A549 treated with AZD9567 at 1 μM for 4 hours (cell line): Measurements from ENCODE around the gene DUOX1. TPM values are rescaled to one million over a fixed set of nuclear protein-coding genes. Genes with fewer than 3 reads are reported as not detected.

Source experiments
- total RNA-seq: library from RNA; stranded (reverse); fragments of 200-300 nt; extraction: Qiagen RNA extraction; gene quantifications from 5 replicates; pipeline ENCODE4 v1.2.3, GENCODE V29; 2022; ENCODE audit not compliant: insufficient read depth

Gene DUOX1
- not detected in 5 replicates for total RNA-seq

GRCh38 chr15:45129651-45130129, at the start of gene DUOX1, which contains the start of gene DUOXA1:
DUOX1 (plus strand) TSS chr15:45129994; CDS start chr15:45131967, 1,973 bp downstream.
DUOXA1 (minus strand) TSS chr15:45129879; CDS start chr15:45123014, 6,865 bp downstream.

DNA sequence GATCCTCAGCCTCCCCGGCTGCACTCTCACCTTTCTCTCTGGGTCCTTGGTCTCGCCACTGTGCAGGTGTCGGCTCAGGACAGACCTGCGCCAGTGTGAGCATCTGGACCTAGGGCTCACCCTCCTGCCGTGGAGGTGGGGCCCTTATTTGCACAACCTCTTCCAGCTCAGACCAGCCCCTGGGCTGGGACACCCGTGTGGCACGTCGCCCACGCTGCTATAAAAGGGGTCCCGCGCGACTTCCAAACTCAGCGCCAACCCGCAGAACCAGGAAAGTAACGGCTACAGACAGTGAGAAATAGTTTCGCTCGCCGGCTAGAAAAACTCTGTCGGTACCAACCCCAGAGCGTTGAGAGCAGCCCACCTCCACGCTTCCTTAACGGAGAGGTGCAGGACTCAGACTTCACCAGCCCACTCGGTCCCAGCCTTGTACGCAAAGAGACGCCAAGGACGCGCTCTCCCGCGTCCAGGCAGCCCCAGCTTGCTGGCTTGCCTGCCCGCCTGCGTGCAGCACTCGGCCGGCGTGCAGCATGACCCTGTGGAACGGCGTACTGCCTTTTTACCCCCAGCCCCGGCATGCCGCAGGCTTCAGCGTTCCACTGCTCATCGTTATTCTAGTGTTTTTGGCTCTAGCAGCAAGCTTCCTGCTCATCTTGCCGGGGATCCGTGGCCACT, 15.6 kb upstream of the DUOX1 start, which contains the start of the genes DUOX2 and DUOXA2:
Gene DUOX2, minus strand, starts transcription at position 97 of the 675 bp plus-strand sequence. CDS start 761 bp downstream, outside the sequence.
Gene DUOXA2, plus strand, starts transcription at position 251 of the 675 bp plus-strand sequence. Its CDS starts 280 bp downstream, at position 531.

DNA sequence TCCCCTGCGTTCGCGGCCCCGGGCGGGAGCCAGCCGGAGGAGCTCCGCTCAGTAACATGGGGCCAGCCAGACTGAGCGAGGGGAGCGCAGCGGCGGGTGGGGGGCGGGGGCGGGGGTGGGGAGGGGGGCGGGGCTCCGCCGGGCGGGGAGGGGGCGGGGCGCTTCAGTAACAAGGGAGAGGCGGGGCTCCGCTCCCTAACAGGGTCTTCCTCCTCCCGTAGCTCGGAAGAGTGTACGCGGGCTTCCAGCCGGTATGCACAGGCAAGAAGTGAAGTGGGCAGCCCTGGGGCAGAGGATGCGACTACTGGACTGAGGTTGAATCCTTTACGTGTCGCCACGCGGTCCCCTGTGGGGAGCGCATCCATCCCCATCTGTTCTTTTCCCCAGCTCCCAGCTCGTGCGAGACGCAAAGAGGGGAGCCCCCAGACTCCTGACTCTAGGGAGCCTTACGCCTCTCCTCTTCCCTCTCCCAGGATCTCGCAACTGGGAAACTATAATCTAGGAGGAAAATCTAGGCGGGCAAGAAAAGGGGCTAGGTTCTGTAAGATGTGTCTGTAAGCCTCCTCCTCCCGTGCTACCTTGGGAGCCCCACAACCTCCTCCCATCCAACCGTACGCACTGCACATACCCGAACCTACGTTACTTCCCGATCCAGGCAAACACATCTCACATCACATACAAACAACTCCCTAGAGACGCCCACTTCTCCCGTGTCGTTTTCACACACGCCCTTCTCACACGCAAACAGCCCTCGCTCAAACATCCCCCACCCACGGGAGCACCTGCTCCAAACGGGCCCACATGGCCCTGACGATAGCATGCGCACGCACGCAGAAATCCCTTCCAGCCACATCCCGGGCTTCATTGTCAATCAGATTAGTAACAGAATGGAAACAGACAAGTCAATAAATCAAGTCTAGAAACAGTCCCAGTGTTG, 58.4 kb downstream of the DUOX1 start, which contains the start of gene SHF:
Gene SHF, minus strand, starts transcription at position 73 of the 937 bp plus-strand sequence. Its CDS starts 15 bp downstream, at position 58.

Other genes with a start within 250 kb of the DUOX1 start
- gene TERB2, start 173.3 kb upstream of the DUOX1 start, total RNA-seq, result not detected in 5 replicates
- 31.3 to 40.7 TPM (median 33.9 TPM) in 5 replicates for gene SORD, start 106.8 kb upstream of the DUOX1 start, total RNA-seq
- gene DUOX2, start 15.8 kb upstream of the DUOX1 start, total RNA-seq, result 0.01 to 0.11 TPM (median 0.03 TPM) in 4 of 5 replicates, not detected in the other
- gene DUOXA2, start 15.7 kb upstream of the DUOX1 start, total RNA-seq, result not detected in 5 replicates
- 0.03 to 0.10 TPM (median 0.09 TPM) in 3 of 5 replicates, not detected in the others for gene DUOXA1, start 115 bp upstream of the DUOX1 start, total RNA-seq
- gene SHF, start 58.0 kb downstream of the DUOX1 start, total RNA-seq, result 0.47 to 0.65 TPM (median 0.61 TPM) in 4 of 5 replicates, not detected in the other
- 0.10 TPM in 1 of 5 replicates, not detected in the others for gene SLC28A2, start 122.2 kb downstream of the DUOX1 start, total RNA-seq
- gene GATM, start 248.6 kb downstream of the DUOX1 start, total RNA-seq, result 2.3 to 7.9 TPM (median 2.8 TPM) in 5 replicates